ENCODE measurements around the gene PPP6R1. TPM values are rescaled to one million over a fixed set of nuclear protein-coding genes. Genes with fewer than 3 reads are reported as not detected.

The PPP6R1 gene
- total and polyA plus RNA-seq, 2 of the 13 experiments (the other 11 are each of a cell fraction or from before 2014, with no cell fraction given) = 25.8 to 54.0 TPM

DNA sequence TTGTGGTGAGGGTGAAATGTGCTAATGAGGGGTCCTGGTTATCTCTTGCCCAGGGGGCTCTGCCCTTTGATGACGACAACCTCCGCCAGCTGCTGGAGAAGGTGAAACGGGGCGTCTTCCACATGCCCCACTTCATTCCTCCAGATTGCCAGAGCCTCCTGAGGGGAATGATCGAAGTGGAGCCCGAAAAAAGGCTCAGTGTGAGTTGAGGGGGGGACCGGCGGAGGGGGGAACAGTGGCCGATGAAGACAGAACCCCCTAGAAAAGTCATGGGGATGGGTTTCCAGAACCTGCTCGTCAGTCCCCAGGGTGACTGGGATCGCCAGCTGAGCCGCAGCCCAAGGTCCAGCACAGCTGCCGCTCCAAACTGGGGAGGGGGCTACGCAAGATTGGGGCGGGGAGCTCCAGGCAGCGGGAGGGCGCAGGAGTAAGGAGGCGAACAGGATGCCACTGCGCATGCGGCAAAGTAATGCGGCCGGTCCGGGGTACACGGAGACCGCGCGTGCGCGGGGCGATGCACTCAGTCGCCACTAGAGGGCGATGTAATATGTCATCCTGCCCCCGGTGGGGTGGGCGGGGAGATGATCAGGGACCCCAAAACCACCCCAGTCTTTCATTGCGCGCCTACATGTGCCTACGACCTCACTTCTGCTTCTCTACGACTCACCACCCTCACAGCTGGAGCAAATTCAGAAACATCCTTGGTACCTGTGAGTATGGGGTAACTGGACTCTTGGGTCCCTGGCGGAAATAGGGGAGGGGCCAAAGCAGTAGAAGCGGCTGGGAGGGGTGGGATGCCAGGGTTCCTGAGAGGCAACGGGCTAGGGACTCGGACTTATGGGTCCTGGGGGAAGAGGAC, 42.9 kb upstream of the PPP6R1 start (continued):
- TF ChIP-seq, protein P1, sequence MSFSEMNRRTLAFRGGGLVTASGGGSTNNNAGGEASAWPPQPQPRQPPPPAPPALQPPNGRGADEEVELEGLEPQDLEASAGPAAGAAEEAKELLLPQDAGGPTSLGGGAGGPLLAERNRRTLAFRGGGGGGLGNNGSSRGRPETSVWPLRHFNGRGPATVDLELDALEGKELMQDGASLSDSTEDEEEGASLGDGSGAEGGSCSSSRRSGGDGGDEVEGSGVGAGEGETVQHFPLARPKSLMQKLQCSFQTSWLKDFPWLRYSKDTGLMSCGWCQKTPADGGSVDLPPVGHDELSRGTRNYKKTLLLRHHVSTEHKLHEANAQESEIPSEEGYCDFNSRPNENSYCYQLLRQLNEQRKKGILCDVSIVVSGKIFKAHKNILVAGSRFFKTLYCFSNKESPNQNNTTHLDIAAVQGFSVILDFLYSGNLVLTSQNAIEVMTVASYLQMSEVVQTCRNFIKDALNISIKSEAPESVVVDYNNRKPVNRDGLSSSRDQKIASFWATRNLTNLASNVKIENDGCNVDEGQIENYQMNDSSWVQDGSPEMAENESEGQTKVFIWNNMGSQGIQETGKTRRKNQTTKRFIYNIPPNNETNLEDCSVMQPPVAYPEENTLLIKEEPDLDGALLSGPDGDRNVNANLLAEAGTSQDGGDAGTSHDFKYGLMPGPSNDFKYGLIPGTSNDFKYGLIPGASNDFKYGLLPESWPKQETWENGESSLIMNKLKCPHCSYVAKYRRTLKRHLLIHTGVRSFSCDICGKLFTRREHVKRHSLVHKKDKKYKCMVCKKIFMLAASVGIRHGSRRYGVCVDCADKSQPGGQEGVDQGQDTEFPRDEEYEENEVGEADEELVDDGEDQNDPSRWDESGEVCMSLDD (CRISPR knock-in tag; IDR thresholded peaks at IDR 0.05; ENCODE audit: borderline replicate concordance) = peak; percentile 85; the same call in 1 of the 2 replicates
- TF ChIP-seq, protein P2, sequence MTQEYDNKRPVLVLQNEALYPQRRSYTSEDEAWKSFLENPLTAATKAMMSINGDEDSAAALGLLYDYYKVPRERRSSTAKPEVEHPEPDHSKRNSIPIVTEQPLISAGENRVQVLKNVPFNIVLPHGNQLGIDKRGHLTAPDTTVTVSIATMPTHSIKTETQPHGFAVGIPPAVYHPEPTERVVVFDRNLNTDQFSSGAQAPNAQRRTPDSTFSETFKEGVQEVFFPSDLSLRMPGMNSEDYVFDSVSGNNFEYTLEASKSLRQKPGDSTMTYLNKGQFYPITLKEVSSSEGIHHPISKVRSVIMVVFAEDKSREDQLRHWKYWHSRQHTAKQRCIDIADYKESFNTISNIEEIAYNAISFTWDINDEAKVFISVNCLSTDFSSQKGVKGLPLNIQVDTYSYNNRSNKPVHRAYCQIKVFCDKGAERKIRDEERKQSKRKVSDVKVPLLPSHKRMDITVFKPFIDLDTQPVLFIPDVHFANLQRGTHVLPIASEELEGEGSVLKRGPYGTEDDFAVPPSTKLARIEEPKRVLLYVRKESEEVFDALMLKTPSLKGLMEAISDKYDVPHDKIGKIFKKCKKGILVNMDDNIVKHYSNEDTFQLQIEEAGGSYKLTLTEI (CRISPR knock-in tag; conservative IDR thresholded peaks at IDR 0.05) = no peak
- TF ChIP-seq WIZ (CRISPR knock-in tag; IDR thresholded peaks at IDR 0.05) (no peak), ZNF788 (CRISPR knock-in tag; IDR thresholded peaks at IDR 0.05; ENCODE audit: borderline replicate concordance) (no peak; the same call in 1 of the 2 replicates), ZNF30 (CRISPR knock-in tag; IDR thresholded peaks at IDR 0.05) (no peak), SOX13 (IDR thresholded peaks at IDR 0.05) (no peak), SOX13 (CRISPR knock-in tag; conservative IDR thresholded peaks at IDR 0.05 in 1 of 2, IDR thresholded peaks at IDR 0.05 in 1 of 2) (no peak), ZNF775 (CRISPR knock-in tag; IDR thresholded peaks at IDR 0.05; ENCODE audit: borderline replicate concordance) (no peak), DMAP1 (CRISPR knock-in tag; IDR thresholded peaks at IDR 0.05) (no peak), MTA3 (CRISPR knock-in tag; IDR thresholded peaks at IDR 0.05) (no peak), ZNF792 (CRISPR knock-in tag; IDR thresholded peaks at IDR 0.05) (no peak), CENPX (CRISPR knock-in tag; IDR thresholded peaks at IDR 0.05) (no peak)
- TF ChIP-seq, protein P3, sequence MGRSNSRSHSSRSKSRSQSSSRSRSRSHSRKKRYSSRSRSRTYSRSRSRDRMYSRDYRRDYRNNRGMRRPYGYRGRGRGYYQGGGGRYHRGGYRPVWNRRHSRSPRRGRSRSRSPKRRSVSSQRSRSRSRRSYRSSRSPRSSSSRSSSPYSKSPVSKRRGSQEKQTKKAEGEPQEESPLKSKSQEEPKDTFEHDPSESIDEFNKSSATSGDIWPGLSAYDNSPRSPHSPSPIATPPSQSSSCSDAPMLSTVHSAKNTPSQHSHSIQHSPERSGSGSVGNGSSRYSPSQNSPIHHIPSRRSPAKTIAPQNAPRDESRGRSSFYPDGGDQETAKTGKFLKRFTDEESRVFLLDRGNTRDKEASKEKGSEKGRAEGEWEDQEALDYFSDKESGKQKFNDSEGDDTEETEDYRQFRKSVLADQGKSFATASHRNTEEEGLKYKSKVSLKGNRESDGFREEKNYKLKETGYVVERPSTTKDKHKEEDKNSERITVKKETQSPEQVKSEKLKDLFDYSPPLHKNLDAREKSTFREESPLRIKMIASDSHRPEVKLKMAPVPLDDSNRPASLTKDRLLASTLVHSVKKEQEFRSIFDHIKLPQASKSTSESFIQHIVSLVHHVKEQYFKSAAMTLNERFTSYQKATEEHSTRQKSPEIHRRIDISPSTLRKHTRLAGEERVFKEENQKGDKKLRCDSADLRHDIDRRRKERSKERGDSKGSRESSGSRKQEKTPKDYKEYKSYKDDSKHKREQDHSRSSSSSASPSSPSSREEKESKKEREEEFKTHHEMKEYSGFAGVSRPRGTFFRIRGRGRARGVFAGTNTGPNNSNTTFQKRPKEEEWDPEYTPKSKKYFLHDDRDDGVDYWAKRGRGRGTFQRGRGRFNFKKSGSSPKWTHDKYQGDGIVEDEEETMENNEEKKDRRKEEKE (IDR thresholded peaks at IDR 0.05) = no peak
- TF ChIP-seq, protein P4, sequence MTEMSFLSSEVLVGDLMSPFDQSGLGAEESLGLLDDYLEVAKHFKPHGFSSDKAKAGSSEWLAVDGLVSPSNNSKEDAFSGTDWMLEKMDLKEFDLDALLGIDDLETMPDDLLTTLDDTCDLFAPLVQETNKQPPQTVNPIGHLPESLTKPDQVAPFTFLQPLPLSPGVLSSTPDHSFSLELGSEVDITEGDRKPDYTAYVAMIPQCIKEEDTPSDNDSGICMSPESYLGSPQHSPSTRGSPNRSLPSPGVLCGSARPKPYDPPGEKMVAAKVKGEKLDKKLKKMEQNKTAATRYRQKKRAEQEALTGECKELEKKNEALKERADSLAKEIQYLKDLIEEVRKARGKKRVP (CRISPR knock-in tag; IDR thresholded peaks at IDR 0.05) = no peak; a peak in 1 of 4 replicates
- TF ChIP-seq, protein P5, sequence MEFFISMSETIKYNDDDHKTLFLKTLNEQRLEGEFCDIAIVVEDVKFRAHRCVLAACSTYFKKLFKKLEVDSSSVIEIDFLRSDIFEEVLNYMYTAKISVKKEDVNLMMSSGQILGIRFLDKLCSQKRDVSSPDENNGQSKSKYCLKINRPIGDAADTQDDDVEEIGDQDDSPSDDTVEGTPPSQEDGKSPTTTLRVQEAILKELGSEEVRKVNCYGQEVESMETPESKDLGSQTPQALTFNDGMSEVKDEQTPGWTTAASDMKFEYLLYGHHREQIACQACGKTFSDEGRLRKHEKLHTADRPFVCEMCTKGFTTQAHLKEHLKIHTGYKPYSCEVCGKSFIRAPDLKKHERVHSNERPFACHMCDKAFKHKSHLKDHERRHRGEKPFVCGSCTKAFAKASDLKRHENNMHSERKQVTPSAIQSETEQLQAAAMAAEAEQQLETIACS (CRISPR knock-in tag; IDR thresholded peaks at IDR 0.05) = no peak
- TF ChIP-seq, protein P6, sequence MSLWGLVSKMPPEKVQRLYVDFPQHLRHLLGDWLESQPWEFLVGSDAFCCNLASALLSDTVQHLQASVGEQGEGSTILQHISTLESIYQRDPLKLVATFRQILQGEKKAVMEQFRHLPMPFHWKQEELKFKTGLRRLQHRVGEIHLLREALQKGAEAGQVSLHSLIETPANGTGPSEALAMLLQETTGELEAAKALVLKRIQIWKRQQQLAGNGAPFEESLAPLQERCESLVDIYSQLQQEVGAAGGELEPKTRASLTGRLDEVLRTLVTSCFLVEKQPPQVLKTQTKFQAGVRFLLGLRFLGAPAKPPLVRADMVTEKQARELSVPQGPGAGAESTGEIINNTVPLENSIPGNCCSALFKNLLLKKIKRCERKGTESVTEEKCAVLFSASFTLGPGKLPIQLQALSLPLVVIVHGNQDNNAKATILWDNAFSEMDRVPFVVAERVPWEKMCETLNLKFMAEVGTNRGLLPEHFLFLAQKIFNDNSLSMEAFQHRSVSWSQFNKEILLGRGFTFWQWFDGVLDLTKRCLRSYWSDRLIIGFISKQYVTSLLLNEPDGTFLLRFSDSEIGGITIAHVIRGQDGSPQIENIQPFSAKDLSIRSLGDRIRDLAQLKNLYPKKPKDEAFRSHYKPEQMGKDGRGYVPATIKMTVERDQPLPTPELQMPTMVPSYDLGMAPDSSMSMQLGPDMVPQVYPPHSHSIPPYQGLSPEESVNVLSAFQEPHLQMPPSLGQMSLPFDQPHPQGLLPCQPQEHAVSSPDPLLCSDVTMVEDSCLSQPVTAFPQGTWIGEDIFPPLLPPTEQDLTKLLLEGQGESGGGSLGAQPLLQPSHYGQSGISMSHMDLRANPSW (CRISPR knock-in tag; IDR thresholded peaks at IDR 0.05; ENCODE audit: borderline replicate concordance) = no peak
